Muscle layer of colon (tissue), 2 donors: ENCODE results near the gene CLDN11.

Experiments used
- H3K27ac ChIP-seq: one replicate; pipeline ENCODE4 v1.7.0; 2013; ENCODE audit warnings: low read depth, mild to moderate bottlenecking, low read length, moderate library complexity
- H3K27me3 ChIP-seq, 2 donors: one replicate each; pipeline ENCODE4 v1.7.0; 2013; ENCODE audit warnings: low read length in 2 of 2, mild to moderate bottlenecking in 2 of 2; ENCODE audit not compliant: insufficient read depth in 2 of 2, control insufficient read depth in 1 of 2
- H3K36me3 ChIP-seq: one replicate; pipeline ENCODE4 v1.7.0; 2013; ENCODE audit warnings: mild to moderate bottlenecking, low read length; ENCODE audit not compliant: insufficient read depth
- H3K4me1 ChIP-seq: one replicate; pipeline ENCODE4 v1.7.0; 2013; ENCODE audit warnings: mild to moderate bottlenecking, low read length; ENCODE audit not compliant: insufficient read depth
- H3K4me3 ChIP-seq, 2 donors: one replicate each; pipeline ENCODE4 v1.7.0; 2013; ENCODE audit warnings: low read length in 2 of 2, low read depth in 1 of 2, mild to moderate bottlenecking in 1 of 2, moderate library complexity in 1 of 2
- H3K9ac ChIP-seq: one replicate; pipeline ENCODE4 v1.7.0; 2013; ENCODE audit warnings: low read length
- H3K9me3 ChIP-seq: one replicate; pipeline ENCODE4 v1.7.0; 2013; ENCODE audit warnings: mild to moderate bottlenecking, low read length
- donor health status: abdominal sarcoma.
- donor health status: Adenocarcinoma of cecum.

Gene CLDN11

DNA sequence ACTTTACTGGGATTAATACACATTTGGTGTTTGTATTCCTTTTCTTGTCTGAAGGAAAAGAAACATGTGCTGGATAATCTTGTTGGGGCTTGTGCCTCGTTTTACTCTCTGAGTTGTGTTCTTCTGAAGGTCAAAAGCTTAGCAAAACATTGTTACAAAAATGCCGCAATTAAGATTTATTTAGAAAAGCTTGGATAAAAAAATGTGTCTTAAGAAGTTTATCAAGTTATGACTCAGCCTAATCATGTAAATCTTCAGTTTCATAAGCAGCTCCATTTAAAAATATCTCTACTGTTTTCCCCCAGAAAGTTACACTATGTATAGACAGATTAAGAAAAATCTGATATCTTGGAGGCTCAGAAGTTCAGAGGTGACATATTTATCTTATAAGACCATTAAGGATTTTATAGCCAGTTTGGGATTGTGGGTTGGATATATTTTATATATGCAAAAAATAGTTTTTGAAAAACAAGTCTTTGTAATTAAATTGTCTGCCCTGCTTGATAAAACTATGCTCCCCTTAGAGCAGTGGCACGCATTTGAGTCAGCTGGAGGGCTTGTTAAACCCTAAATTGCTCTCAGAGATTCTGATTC, 56.5 kb downstream of the CLDN11 start:
- H3K4me3 ChIP-seq, result no peak overlapping the region
- H3K9me3 ChIP-seq, result no peaks in the 10 kb centered on the region
- H3K27ac ChIP-seq, result no peak overlapping the region
- no peak overlapping the region for H3K9ac ChIP-seq
- no peaks in the 10 kb centered on the region for H3K36me3 ChIP-seq
- H3K27me3 ChIP-seq, result no peaks in the 10 kb centered on the region
- H3K4me1 ChIP-seq, result no peaks in the 10 kb centered on the region

DNA sequence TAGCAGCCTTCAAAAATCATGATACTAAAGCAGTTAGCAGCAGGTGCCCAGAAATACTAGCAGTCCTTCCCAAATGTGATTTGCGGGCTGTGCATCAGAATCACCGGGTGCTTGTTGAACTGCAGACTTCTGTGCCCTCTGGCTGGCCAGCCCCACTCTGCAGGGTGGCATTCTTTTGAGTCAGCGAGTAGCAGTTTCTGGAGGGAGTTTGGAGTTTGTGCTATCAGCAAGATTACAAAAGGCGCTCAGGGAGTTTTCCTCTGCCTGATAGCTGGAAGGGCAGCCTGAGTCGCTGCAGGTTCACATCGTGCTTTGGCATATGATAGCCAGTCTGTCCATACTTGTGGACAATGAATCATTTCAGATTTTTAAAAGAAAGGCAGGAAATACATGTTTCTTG, 57.6 kb downstream of the CLDN11 start:
- H3K36me3 ChIP-seq, result no peaks in the 10 kb centered on the region
- H3K27ac ChIP-seq, result no peak overlapping the region
- no peak overlapping the region for H3K9ac ChIP-seq
- H3K27me3 ChIP-seq, result no peaks in the 10 kb centered on the region
- no peaks in the 10 kb centered on the region for H3K9me3 ChIP-seq
- H3K4me1 ChIP-seq, result no peaks in the 10 kb centered on the region
- H3K4me3 ChIP-seq, result no peak overlapping the region

DNA sequence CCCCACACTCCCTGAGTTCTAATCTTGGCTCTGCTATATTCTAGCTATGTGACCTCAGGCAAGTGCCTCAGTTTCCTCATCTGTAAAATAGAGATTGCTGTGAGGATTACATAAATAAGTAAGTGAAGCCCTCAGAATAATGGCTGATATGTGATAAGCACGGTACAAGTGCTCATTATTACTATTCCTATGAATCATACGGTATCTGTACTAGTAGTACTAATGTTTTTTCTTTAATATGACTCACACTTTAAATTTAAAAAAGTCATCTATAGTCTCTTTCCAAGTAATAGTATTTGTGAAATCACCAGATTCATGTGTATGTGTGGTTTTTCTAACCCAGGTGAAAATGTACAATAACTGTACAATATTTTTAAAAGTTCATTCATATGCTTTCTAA, 58.7 kb downstream of the CLDN11 start:
- Histone ChIP-seq H3K27me3 (no peaks in the 10 kb centered on the region), H3K27ac (no peak overlapping the region), H3K4me3 (no peak overlapping the region), H3K4me1 (no peaks in the 10 kb centered on the region), H3K36me3 (no peaks in the 10 kb centered on the region), H3K9me3 (no peaks in the 10 kb centered on the region), H3K9ac (no peak overlapping the region)

DNA sequence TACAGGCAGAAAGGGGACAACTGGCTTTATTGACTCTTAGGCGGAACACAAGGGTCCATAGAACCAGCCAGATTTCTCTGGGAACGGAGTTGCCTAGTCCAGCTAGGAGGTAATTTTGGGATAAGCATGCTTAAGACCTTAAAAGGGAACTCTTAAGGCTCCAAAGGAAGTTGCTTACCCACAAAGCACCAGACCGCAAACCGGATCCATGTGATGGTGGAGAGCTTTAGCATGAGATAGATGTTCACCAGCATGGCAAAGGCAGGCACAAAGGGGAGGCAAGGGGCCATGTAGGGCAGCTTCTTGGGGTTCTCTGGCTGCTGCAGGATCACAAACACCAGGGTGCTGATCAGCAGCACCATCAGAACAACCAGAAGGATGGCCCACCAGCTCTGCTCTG, 61.4 kb downstream of the CLDN11 start:
- no peaks in the 10 kb centered on the region for H3K9me3 ChIP-seq
- H3K36me3 ChIP-seq, result no peaks in the 10 kb centered on the region
- H3K27ac ChIP-seq, result no peak overlapping the region
- no peak overlapping the region for H3K4me3 ChIP-seq
- H3K27me3 ChIP-seq, result no peaks in the 10 kb centered on the region
- H3K4me1 ChIP-seq, result no peaks in the 10 kb centered on the region
- H3K9ac ChIP-seq, result no peak overlapping the region

DNA sequence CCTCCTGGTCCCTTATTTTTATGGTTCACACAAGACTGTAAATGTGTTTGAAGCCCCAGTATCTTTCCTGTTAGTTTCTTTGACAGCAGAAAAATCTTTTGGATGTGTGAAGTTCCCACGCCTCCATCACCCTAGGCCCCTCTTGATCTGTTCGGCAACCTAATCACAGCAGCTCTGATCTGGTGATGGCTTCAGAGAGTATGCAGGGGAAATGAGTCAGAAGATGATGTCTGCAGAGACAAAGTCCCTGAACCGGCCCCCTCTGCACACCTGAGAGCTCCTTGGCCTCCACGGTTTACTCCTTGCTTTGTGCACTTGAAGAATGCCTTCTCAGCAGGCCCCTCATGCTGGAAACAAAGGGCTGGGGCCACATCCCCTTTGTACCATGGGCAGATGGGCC, 63.5 kb downstream of the CLDN11 start:
- no peak overlapping the region for H3K27ac ChIP-seq
- H3K36me3 ChIP-seq, result no peaks in the 10 kb centered on the region
- H3K4me1 ChIP-seq, result no peaks in the 10 kb centered on the region
- H3K9me3 ChIP-seq, result no peaks in the 10 kb centered on the region
- H3K4me3 ChIP-seq, result no peak overlapping the region
- H3K27me3 ChIP-seq, result no peaks in the 10 kb centered on the region
- no peak overlapping the region for H3K9ac ChIP-seq

DNA sequence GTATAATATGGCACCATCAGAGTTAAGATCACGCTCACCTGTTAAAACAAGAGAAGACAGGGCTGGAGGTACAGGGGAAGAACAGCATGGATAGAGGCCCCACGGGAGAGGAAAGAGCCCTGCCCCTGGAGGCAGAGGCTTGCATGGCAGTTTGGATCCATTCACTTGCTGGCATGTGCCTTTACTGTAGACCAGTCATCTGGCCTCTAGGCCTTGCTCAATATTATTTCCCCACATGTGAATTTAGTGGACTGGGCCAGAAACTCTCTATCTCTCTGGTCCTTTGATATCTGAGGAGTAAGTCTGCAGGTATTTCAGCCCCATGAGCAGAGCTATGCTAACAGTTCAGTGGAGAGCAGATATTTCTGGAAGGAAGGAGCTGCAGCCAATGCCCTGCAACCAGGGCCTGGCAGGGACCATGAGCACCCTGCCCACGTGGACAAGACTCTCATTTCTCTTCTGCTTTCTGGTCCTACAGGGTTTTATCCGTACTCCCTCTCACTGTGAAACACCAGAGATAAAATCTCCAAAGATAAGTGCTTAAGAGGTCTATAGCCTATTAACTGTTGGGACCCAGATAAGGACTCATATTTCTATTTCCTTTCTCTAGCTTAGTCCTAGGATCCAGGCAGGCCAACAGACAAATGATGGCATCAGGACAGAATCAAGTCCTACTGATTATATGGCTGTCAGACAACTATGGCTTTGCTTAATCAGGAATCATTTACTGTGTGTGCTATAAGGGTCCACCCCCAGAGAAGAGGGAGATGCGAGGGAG, 65.0 kb downstream of the CLDN11 start:
- no peaks in the 10 kb centered on the region for H3K9me3 ChIP-seq
- no peaks in the 10 kb centered on the region for H3K36me3 ChIP-seq
- no peaks in the 10 kb centered on the region for H3K27me3 ChIP-seq
- no peak overlapping the region for H3K9ac ChIP-seq
- no peak overlapping the region for H3K27ac ChIP-seq
- H3K4me1 ChIP-seq, result no peaks in the 10 kb centered on the region
- no peak overlapping the region for H3K4me3 ChIP-seq
